ENCODE measurements around the gene BMP2K.

Gene BMP2K

GRCh38 chr4:78764498-78764961, 11.6 kb upstream of the BMP2K start:
- no peak for DNase-seq (ENCODE audit: low read depth in 2 of 2)

- DNase-seq (ENCODE audit: low read depth in 2 of 2): no peak
Observed at GRCh38 chr4:78765432-78766006, 10.6 kb upstream of the BMP2K start.

- DNase-seq (ENCODE audit: low read depth in 2 of 2): no peak
Observed at GRCh38 chr4:78766026-78766425, 10.1 kb upstream of the BMP2K start.

DNA sequence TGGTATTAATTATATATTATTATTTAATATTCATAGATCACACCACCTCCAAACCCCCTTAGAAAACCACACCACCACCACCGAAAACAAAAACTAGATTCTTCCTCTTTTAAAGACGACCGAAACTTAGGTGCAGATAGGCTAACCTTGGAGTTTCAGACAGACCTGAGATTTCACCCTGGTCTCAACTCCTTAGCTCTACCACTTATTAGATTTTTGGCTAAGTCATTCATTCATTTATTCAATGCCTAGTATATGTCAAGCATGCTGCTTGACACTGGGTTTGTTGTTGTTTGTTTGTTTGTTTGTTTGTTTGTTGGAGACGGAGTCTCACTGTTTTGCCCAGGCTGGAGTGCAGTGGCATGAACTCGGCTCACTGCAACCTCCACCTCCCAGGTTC, 9.5 kb upstream of the BMP2K start:
- no peak for DNase-seq (ENCODE audit: low read depth in 2 of 2)

GRCh38 chr4:78767350-78767749, 8.8 kb upstream of the BMP2K start:
- no peak for DNase-seq (ENCODE audit: low read depth in 2 of 2)

GRCh38 chr4:78768452-78769180, 7.5 kb upstream of the BMP2K start:
- DNase-seq (ENCODE audit: low read depth in 2 of 2): no peak

GRCh38 chr4:78770091-78770642, 6.0 kb upstream of the BMP2K start:
- no peak for DNase-seq (ENCODE audit: low read depth in 2 of 2)

DNA sequence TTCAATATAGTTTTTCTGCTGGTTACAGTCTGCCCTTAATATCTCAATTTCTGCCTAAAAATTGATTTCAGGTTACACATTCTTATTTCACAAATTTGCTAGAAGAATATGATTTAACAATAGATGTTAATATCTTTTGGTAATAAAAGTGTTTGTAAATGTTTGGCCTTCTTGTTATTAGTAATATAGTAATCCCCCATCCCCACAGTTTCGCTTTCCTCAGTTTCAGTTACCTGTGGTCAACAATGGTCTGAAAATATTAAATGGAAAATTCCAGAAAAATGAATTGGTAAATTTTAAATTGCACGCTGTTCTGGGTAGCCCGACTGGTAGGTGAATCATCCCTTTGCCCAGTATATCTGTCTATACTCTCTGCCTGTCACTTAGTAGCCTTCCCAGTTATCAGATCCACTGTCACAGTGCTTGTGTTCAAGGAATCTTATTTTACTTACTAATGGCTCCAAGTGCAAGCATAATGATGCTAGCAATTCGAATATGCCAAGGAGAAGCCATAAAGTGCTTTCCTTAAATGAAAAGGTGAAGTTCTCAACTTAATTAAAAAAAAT, 3.5 kb upstream of the BMP2K start:
- no peak for DNase-seq (ENCODE audit: low read depth in 2 of 2)

GRCh38 chr4:78774417-78774816, 1.7 kb upstream of the BMP2K start:
- no peak for DNase-seq (ENCODE audit: low read depth in 2 of 2)

- peak; percentile 74 to 75 for DNase-seq (ENCODE audit: low read depth in 2 of 2)
Observed at GRCh38 chr4:78775303-78776078, 659 bp upstream of the BMP2K start.

DNA sequence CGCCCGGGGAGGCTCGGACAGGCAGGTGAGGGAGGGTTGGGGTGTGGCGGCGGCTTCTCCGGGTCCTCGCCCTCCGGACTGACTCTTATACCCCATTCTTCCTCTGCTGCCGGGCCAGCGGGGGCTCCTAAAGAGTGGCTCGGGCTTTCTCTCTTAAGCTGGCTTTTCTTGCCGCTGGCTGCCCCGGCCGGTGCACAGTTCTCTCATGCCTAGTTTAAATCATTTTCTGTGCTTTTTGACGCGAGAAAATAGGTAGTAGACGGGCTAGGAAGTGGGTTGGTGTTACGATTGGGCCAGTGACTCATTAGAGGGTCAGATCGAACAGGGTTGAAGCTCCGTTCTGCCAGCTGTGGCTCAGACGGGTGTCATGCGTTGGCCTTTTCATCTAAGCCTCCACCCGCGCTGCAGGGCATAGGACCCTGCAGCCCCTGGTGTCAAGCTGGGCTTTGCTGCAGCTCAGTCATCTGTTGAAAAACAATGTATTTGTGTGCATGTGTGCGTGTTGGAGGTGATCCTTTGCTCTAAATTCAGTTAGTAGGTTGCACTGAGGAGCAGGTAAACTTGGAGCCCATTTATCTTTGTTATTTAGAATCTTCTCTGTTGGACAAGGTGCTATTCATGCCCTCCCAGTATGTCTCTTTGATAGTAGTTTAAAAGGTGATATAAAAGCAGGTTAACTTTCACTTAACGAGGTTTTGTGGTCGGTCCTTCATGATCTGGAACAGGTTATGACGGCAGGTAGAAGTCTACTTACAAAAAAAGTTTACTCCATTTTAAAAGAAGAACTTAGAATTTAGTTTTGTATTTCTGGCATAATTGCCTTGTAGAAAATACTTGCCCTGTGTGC, 802 bp downstream of the BMP2K start:
- DNase-seq (ENCODE audit: low read depth in 2 of 2): peak; percentile 33 to 42

DNA sequence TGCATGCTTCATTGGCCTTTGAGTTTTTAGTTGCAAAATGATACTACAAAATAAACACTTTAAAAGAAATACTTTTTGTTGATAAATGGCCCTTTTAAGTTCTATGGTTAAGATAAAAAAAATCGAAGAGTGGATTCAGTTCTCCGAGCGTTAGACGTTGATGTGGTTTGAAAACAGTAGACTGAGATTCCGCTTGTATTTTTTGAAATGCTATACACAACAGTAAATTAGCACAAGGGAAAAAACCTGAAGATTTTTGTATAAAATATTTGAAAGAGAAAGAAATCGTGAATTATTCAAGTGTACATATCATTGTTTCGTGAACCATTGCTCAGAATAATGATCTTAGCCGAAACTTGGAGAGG, 1.4 kb downstream of the BMP2K start:
- no peak for DNase-seq (ENCODE audit: low read depth in 2 of 2)

- no peak for DNase-seq (ENCODE audit: low read depth in 2 of 2)
Observed at GRCh38 chr4:78778530-78778929, 2.4 kb downstream of the BMP2K start.

- DNase-seq (ENCODE audit: low read depth in 2 of 2): no peak
Observed at GRCh38 chr4:78779280-78779679, 3.1 kb downstream of the BMP2K start.

GRCh38 chr4:78780093-78780492, 3.9 kb downstream of the BMP2K start:
- DNase-seq (ENCODE audit: low read depth in 2 of 2): no peak

DNA sequence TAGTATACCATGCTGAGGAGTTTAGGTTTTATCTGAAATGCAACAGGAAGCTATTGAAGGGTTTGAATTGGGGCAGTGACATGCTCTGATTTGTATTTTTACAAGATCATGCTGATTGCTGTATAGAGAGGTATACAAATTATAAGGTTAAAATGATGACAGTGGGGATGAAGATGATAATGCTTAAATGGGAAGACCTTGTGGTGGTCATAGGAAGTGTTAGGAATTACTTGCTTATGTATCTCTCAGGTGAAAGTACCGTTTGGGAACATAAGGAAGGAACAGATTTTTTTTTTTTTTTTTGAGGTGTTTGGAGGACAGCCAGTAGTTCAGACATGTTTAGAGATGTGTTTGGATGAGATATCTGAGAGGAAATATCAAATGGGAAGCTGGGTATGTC, 5.0 kb downstream of the BMP2K start:
- DNase-seq (ENCODE audit: low read depth in 2 of 2): no peak

GRCh38 chr4:78781924-78782323, 5.8 kb downstream of the BMP2K start:
- no peak for DNase-seq (ENCODE audit: low read depth in 2 of 2)

DNA sequence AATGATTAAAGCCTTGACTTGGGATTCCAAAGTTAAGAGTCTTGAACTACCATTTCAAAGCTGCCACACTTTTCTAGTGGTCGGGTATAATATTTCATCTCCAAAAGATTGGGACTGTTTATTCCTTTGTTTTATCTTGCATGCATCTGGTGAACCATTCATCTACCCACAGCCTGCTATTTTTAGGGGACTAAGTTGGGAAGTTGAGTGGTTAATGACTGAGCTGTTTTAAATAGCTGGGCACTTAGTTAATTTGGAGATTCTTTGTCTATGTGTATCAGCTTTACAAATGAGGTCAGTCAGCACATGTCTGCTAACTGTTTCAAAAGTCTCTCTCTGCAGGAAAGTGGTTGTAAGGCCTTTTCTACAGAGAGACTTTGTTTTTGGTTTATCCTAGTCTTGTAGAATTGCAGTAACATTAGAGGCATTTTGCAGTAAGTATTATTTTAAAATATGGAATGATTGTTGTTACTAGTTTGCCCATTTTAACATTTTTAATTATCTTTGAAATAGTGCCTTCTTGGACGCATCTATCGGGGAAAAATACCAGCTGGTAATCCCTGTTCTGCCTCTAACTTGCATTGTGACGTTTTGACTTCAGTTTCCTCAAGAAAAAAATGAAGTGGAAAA, 8.2 kb downstream of the BMP2K start:
- no peak for DNase-seq (ENCODE audit: low read depth in 2 of 2)

DNA sequence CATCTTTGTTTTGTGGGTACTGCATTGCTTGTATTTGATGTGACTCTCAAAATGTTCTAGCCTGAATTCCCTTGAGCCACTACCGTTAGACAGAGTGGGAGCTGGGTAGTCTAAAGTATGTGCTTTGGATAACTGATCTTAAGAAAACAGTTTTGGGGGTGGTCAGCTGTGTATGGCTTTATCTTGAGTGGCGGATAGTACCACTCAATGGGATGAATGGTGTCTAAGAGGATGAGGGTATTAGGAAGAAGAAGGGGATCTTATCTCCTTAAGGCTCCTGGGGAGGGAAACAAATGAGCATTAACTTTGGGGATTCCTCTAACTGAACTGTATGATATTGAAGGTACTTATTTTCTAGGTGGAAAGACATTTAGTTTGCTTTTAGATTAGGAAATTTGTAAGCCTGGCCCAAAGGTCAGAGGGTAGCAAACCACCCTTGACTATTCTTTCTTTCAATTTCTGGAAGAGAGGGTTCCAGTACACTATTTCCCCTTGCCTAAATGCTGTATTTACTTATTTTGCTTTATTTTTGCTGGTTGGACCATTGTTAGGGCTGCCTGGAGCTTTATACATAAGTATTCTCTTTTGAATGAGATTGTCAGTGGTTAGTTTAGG, 11.3 kb downstream of the BMP2K start:
- DNase-seq (ENCODE audit: low read depth in 2 of 2): no peak

Data from stimulated activated CD4-positive, alpha-beta T cell treated with anti-CD3 and anti-CD28 coated beads, Interleukin-4, amount 100 ng/mL, for 48 hours (primary cell).